ENCODE data around the gene TRIM44.

- no peak for TF ChIP-seq CTCF (conservative IDR thresholded peaks at IDR 0.05)
- TF ChIP-seq ZFX (IDR thresholded peaks at IDR 0.05), result no peak
These were observed 28.6 kb upstream of the TRIM44 start for GRCh38 chr11:35633827-35634423.

Measured in C4-2B (cell line).